ENCODE results near the gene KRT84. TPM values are rescaled to one million over a fixed set of nuclear protein-coding genes. Genes with fewer than 3 reads are reported as not detected.

KRT84 gene
- total RNA-seq, 1 experiment from 2014 or later, result not detected

DNA sequence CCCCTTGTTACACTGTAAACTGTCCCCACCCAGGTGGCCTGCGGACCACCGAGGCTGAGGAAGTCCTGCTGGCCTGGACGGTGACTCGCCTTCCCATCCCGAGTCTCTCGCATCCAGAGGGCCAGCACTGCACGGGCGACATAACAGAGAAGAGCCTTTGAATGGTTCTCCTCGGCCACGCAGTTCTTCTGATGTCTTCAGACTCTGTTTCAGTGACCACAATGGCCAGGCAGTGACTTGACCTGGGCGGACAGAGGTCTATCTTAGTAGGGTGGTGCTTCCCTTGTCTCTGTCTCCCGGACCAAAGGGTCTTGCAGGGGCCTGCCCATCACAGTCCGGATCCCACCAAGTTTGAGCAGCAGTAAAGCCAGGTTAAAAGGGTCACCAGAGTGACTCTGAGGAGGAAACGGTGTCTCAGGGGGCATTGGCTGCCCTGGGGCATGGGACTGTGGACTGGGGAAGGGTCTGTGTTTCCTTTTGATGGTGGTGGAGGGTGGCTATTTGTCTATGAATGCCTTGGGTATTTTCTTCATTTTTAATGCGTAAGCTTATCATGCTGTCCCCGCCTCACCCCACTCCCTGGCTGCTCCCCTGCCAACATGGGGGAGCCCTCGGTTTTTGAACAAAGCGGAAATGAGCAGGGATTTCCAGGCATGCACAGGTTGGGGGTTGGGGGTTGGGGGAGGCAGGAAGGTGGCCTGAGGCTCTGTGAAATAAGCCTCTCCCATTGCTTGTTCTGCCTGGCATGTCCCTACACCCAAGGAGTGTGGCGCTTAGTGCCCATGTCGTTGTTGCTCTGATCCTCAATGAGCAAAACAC is 28.5 kb downstream of the KRT84 start:
- no TSS peak for BruUV-seq (replicated peaks)
- no peaks in the 10 kb centered on the region for H3K27me3 Mint-ChIP-seq (ENCODE audit: unreplicated experiment)
- DNase-seq, result no peak
- no peak overlapping the region for H3K27ac Mint-ChIP-seq (ENCODE audit: unreplicated experiment)
- intact Hi-C loops (cut with micrococcal nuclease; ENCODE audit: unreplicated experiment), result no loop called here
- TF ChIP-seq CTCF (IDR thresholded peaks at IDR 0.05; ENCODE audit: unreplicated experiment), result no peak
- H3K36me3 Mint-ChIP-seq (ENCODE audit: insufficient read depth, unreplicated experiment), result no peaks in the 10 kb centered on the region
- H3K4me1 Mint-ChIP-seq (ENCODE audit: low read depth, unreplicated experiment), result no peaks in the 10 kb centered on the region
- H3K9me3 Mint-ChIP-seq (ENCODE audit: low read depth, unreplicated experiment), result no peaks in the 10 kb centered on the region
- H3K4me3 Mint-ChIP-seq (ENCODE audit: low read depth, unreplicated experiment), result no peak overlapping the region
- CTCF ChIA-PET, result no interaction called here

- no TSS peak for BruUV-seq (replicated peaks)
- no peaks in the 10 kb centered on the region for H3K36me3 Mint-ChIP-seq (ENCODE audit: insufficient read depth, unreplicated experiment)
- CTCF ChIA-PET, result no interaction called here
- no peaks in the 10 kb centered on the region for H3K9me3 Mint-ChIP-seq (ENCODE audit: low read depth, unreplicated experiment)
- no peaks in the 10 kb centered on the region for H3K4me1 Mint-ChIP-seq (ENCODE audit: low read depth, unreplicated experiment)
- H3K27ac Mint-ChIP-seq (ENCODE audit: unreplicated experiment), result no peak overlapping the region
- H3K4me3 Mint-ChIP-seq (ENCODE audit: low read depth, unreplicated experiment), result no peak overlapping the region
- intact Hi-C loops (cut with micrococcal nuclease; ENCODE audit: unreplicated experiment), result no loop called here
- no peaks in the 10 kb centered on the region for H3K27me3 Mint-ChIP-seq (ENCODE audit: unreplicated experiment)
- no peak for TF ChIP-seq CTCF (IDR thresholded peaks at IDR 0.05; ENCODE audit: unreplicated experiment)
- DNase-seq, result no peak
Measured at GRCh38 chr12:52356031-52356761, 29.3 kb downstream of the KRT84 start.

GRCh38 chr12:52355176-52355575 is 30.3 kb downstream of the KRT84 start:
- no peaks in the 10 kb centered on the region for H3K4me1 Mint-ChIP-seq (ENCODE audit: low read depth, unreplicated experiment)
- no peak for DNase-seq
- H3K27me3 Mint-ChIP-seq (ENCODE audit: unreplicated experiment), result no peaks in the 10 kb centered on the region
- TF ChIP-seq CTCF (IDR thresholded peaks at IDR 0.05; ENCODE audit: unreplicated experiment), result no peak
- no peak overlapping the region for H3K27ac Mint-ChIP-seq (ENCODE audit: unreplicated experiment)
- no peaks in the 10 kb centered on the region for H3K36me3 Mint-ChIP-seq (ENCODE audit: insufficient read depth, unreplicated experiment)
- CTCF ChIA-PET, result no interaction called here
- H3K4me3 Mint-ChIP-seq (ENCODE audit: low read depth, unreplicated experiment), result no peak overlapping the region
- intact Hi-C loops (cut with micrococcal nuclease; ENCODE audit: unreplicated experiment), result no loop called here
- no peaks in the 10 kb centered on the region for H3K9me3 Mint-ChIP-seq (ENCODE audit: low read depth, unreplicated experiment)
- no TSS peak for BruUV-seq (replicated peaks)

GRCh38 chr12:52354200-52354599 is 31.3 kb downstream of the KRT84 start:
- intact Hi-C loops (cut with micrococcal nuclease; ENCODE audit: unreplicated experiment), result no loop called here
- H3K4me1 Mint-ChIP-seq (ENCODE audit: low read depth, unreplicated experiment), result no peaks in the 10 kb centered on the region
- H3K9me3 Mint-ChIP-seq (ENCODE audit: low read depth, unreplicated experiment), result no peaks in the 10 kb centered on the region
- CTCF ChIA-PET, result interaction anchor here (0.5 kb wide), 1 partner anchor 364 kb away, joined by 3 read pairs; no protein-coding TSS in a partner anchor
- no peak for DNase-seq
- no peak overlapping the region for H3K4me3 Mint-ChIP-seq (ENCODE audit: low read depth, unreplicated experiment)
- H3K27me3 Mint-ChIP-seq (ENCODE audit: unreplicated experiment), result no peaks in the 10 kb centered on the region
- H3K36me3 Mint-ChIP-seq (ENCODE audit: insufficient read depth, unreplicated experiment), result no peaks in the 10 kb centered on the region
- H3K27ac Mint-ChIP-seq (ENCODE audit: unreplicated experiment), result no peak overlapping the region
- no peak for TF ChIP-seq CTCF (IDR thresholded peaks at IDR 0.05; ENCODE audit: unreplicated experiment)
- no TSS peak for BruUV-seq (replicated peaks)
